GM19035 (cell line): ENCODE measurements around the gene ERC2.

Source experiments
- ATAC-seq: cut with Tn5 transposase; IDR thresholded peaks from one replicate; pipeline ENCODE4 v1.9.1; 2021; ENCODE audit not compliant: unreplicated experiment

The ERC2 gene

GRCh38 chr3:56369914-56370313 lies 98.4 kb downstream of the ERC2 start:
- no peak for ATAC-seq

- ATAC-seq = no peak
Measured at GRCh38 chr3:56368846-56369245, 99.4 kb downstream of the ERC2 start.

GRCh38 chr3:56366641-56367162 lies 101.6 kb downstream of the ERC2 start:
- no peak for ATAC-seq

- ATAC-seq = no peak
Measured at GRCh38 chr3:56365905-56366640, 102.2 kb downstream of the ERC2 start.

- no peak for ATAC-seq
Measured at GRCh38 chr3:56364665-56365064, 103.6 kb downstream of the ERC2 start.

- no peak for ATAC-seq
Measured at GRCh38 chr3:56363720-56364119, 104.5 kb downstream of the ERC2 start.

GRCh38 chr3:56361731-56362130 lies 106.5 kb downstream of the ERC2 start:
- no peak for ATAC-seq

GRCh38 chr3:56357266-56357665 lies 111.0 kb downstream of the ERC2 start:
- no peak for ATAC-seq

GRCh38 chr3:56356808-56357207 lies 111.5 kb downstream of the ERC2 start:
- no peak for ATAC-seq

- no peak for ATAC-seq
Measured at GRCh38 chr3:56355570-56356185, 112.6 kb downstream of the ERC2 start.

GRCh38 chr3:56351537-56351936 lies 116.7 kb downstream of the ERC2 start:
- ATAC-seq = no peak

GRCh38 chr3:56347219-56347871 lies 120.9 kb downstream of the ERC2 start:
- no peak for ATAC-seq

- no peak for ATAC-seq
Measured at GRCh38 chr3:56342475-56342874, 125.8 kb downstream of the ERC2 start.

GRCh38 chr3:56339671-56340070 lies 128.6 kb downstream of the ERC2 start:
- no peak for ATAC-seq

- ATAC-seq = no peak
Measured at GRCh38 chr3:56339244-56339643, 129.0 kb downstream of the ERC2 start.

- ATAC-seq = no peak
Measured at GRCh38 chr3:56336023-56336422, 132.2 kb downstream of the ERC2 start.

GRCh38 chr3:56324473-56324872 lies 143.8 kb downstream of the ERC2 start:
- no peak for ATAC-seq

GRCh38 chr3:56323986-56324420 lies 144.3 kb downstream of the ERC2 start:
- no peak for ATAC-seq

GRCh38 chr3:56322862-56323261 lies 145.4 kb downstream of the ERC2 start:
- no peak for ATAC-seq

- ATAC-seq = no peak
Measured at GRCh38 chr3:56321892-56322291, 146.4 kb downstream of the ERC2 start.

GRCh38 chr3:56321383-56321782 lies 146.9 kb downstream of the ERC2 start:
- ATAC-seq = no peak

- no peak for ATAC-seq
Measured at GRCh38 chr3:56320883-56321282, 147.4 kb downstream of the ERC2 start.
